HL-60/S4 treated with retinoic acid at 250 ng/mL for 4 days and 3 days (cell line): Measurements from ENCODE around the gene PTMA.
"Not testable (repeated sequence)": the region's sequence is repeated elsewhere in the genome, so short reads cannot be mapped to it uniquely, and the experiment has no call there.

Experiments
- in situ Hi-C: fragments of 300-500 bp; cut with MboI; formaldehyde crosslinking; loops from 2 replicates; pipeline ENCODE4 v1.7.0; 2022; ENCODE audit warnings: low sequenced_read_pairs

Gene PTMA

GRCh38 chr2:231707927-231708772, at the start of gene PTMA:
PTMA (plus strand) TSS chr2:231708525; CDS start chr2:231708707, 182 bp downstream.
- in situ Hi-C loops = no loop called here

GRCh38 chr2:231660073-231660472, 48.3 kb upstream of the PTMA start:
- in situ Hi-C loops = not testable (repeated sequence)

- in situ Hi-C loops = no loop called here
Observed at GRCh38 chr2:231660860-231661259, 47.5 kb upstream of the PTMA start.

GRCh38 chr2:231661422-231662027, 46.8 kb upstream of the PTMA start:
- in situ Hi-C loops = no loop called here

- in situ Hi-C loops = no loop called here
Observed at GRCh38 chr2:231662028-231662810, 46.1 kb upstream of the PTMA start.

- in situ Hi-C loops = no loop called here
Observed at GRCh38 chr2:231662811-231663457, 45.4 kb upstream of the PTMA start.

- in situ Hi-C loops = no loop called here
Observed at GRCh38 chr2:231663458-231664212, 44.7 kb upstream of the PTMA start.

- in situ Hi-C loops = no loop called here
Observed at GRCh38 chr2:231664727-231665126, 43.6 kb upstream of the PTMA start.

GRCh38 chr2:231665245-231666170, 42.8 kb upstream of the PTMA start:
- in situ Hi-C loops = no loop called here

GRCh38 chr2:231666171-231667095, 41.9 kb upstream of the PTMA start:
- in situ Hi-C loops = no loop called here

GRCh38 chr2:231667096-231667427, 41.3 kb upstream of the PTMA start:
- in situ Hi-C loops = no loop called here

GRCh38 chr2:231667496-231667895, 40.8 kb upstream of the PTMA start:
- in situ Hi-C loops = no loop called here

- in situ Hi-C loops = no loop called here
Observed at GRCh38 chr2:231668981-231669380, 39.3 kb upstream of the PTMA start.

GRCh38 chr2:231671270-231672050, 36.9 kb upstream of the PTMA start:
- in situ Hi-C loops = no loop called here

- in situ Hi-C loops = no loop called here
Observed at GRCh38 chr2:231672617-231673347, 35.5 kb upstream of the PTMA start.

GRCh38 chr2:231673348-231673770, 35.0 kb upstream of the PTMA start:
- in situ Hi-C loops = no loop called here
